Effector CD8-positive, alpha-beta T cell (primary cell): ENCODE data around the gene GCNT1.

ENCODE experiments used
- DNase-seq: peaks from one replicate; lab custom pipeline; 2025; lab: John Stamatoyannopoulos, UW

Gene GCNT1

GRCh38 chr9:76534026-76534425 is 75.0 kb downstream of the GCNT1 start:
- DNase-seq, result no peak

- no peak for DNase-seq
These were observed 78.2 kb downstream of the GCNT1 start for GRCh38 chr9:76537150-76537646.

GRCh38 chr9:76539180-76539579 is 80.2 kb downstream of the GCNT1 start:
- DNase-seq, result no peak

GRCh38 chr9:76542360-76542759 is 83.4 kb downstream of the GCNT1 start:
- no peak for DNase-seq

- no peak for DNase-seq
These were observed 86.2 kb downstream of the GCNT1 start for GRCh38 chr9:76545191-76545590.

GRCh38 chr9:76552181-76552580 is 93.2 kb downstream of the GCNT1 start:
- no peak for DNase-seq

- DNase-seq, result no peak
These were observed 93.9 kb downstream of the GCNT1 start for GRCh38 chr9:76552751-76553455.

GRCh38 chr9:76553680-76554079 is 94.7 kb downstream of the GCNT1 start:
- DNase-seq, result no peak
